GM19238 (cell line): Measurements from ENCODE around the gene NETO2.
A peak's percentile ranks its signal among the peaks of the same experiment; 100 is the strongest.
"Not testable (repeated sequence)": the region's sequence is repeated elsewhere in the genome, so short reads cannot be mapped to it uniquely, and the experiment has no call there.

Experiments used
- DNase-seq: peaks from one replicate; pipeline ENCODE4 v3.0.0; 2011; ENCODE audit warnings: low spot score; ENCODE audit not compliant: insufficient read length

The NETO2 gene, protein sequence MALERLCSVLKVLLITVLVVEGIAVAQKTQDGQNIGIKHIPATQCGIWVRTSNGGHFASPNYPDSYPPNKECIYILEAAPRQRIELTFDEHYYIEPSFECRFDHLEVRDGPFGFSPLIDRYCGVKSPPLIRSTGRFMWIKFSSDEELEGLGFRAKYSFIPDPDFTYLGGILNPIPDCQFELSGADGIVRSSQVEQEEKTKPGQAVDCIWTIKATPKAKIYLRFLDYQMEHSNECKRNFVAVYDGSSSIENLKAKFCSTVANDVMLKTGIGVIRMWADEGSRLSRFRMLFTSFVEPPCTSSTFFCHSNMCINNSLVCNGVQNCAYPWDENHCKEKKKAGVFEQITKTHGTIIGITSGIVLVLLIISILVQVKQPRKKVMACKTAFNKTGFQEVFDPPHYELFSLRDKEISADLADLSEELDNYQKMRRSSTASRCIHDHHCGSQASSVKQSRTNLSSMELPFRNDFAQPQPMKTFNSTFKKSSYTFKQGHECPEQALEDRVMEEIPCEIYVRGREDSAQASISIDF

GRCh38 chr16:47143677-47144558 lies at the start of gene NETO2:
NETO2 (minus strand) TSS chr16:47143945; CDS start chr16:47143612, 333 bp downstream.
- DNase-seq: peak; percentile 71

GRCh38 chr16:47182318-47182717 lies 38.6 kb upstream of the NETO2 start:
- no peak for DNase-seq

GRCh38 chr16:47181066-47181465 lies 37.3 kb upstream of the NETO2 start:
- not testable (repeated sequence) for DNase-seq

DNA sequence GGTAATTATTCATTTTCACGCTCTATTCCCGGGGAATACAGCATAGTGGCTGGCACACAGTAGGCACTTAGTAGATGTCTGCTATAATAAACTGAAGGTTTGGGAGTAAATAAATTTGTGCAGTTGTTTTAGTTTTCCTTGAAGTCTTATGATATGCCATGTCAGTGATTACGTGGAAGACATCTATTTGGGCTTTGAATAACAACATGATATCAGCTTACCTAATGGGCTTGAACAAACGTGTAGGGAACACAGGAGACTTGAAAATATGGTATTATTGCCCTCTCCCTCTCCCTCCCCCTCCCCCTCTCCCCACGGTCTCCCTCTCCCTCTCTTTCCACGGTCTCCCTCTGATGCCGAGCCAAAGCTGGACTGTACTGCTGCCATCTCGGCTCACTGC lies 36.3 kb upstream of the NETO2 start:
- DNase-seq: no peak

- DNase-seq: no peak
Measured at GRCh38 chr16:47175152-47175551, 31.4 kb upstream of the NETO2 start.

- no peak for DNase-seq
Measured at GRCh38 chr16:47162670-47163420, 19.1 kb upstream of the NETO2 start.

DNA sequence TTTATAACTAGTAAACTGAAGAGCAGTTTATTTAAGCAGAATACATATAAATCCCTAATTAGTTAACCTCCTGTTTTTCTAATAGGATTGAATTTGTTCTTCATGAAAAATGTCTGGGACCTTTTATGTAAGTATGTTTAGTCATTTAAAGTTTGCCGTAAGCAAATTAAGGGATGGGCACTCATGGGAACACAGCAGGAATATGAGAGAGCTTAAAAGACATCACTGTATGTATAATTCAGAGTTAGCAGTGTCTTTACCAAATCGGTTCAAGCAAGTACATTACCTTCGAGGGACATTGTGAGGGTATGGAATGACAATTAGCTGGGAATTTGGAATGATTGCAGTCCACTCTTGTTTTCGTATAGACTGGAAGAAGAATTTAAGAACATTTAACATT lies 17.7 kb upstream of the NETO2 start:
- DNase-seq: no peak

DNA sequence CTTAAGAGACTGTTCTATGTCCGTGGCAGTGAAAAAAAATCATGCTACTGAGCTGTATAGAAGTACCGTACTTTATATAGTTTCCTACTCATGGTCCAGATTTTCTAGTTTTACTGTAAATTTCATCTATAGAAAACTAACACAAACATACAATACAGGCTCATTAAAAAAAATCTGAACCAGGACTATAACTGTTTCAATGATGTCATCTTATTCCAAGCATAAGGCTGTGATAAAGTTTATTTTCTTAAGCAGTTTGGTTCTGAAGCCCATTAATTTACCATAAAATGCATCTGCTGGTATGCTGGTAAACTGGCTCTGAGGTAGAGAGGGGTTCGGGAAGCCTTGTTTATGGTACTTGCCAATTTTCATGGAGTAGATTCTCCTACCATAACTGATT lies 16.7 kb upstream of the NETO2 start:
- no peak for DNase-seq

- DNase-seq: no peak
Measured at GRCh38 chr16:47158992-47159391, 15.2 kb upstream of the NETO2 start.

GRCh38 chr16:47156680-47157215 lies 13.0 kb upstream of the NETO2 start:
- no peak for DNase-seq

- DNase-seq: not testable (repeated sequence)
Measured at GRCh38 chr16:47152501-47152900, 8.8 kb upstream of the NETO2 start.

DNA sequence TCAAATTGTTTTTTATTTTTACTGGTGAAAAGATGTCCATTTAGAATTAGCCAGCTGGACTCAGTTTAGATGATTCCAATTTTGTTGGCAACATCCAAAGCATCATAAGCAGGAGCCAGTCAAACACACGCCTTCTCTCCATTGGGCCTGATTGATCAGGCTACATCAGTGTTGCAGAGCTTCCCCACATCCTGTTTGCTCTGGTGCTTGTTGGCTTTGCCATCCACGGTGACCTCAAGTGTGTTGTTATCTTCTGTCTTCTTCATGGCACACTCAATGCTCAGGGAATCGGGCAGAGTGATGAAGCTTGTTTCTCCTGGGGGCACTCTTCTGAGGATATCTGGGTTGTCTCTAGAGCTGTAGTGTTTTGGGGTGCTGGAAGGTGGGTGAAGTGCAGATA lies 6.3 kb upstream of the NETO2 start:
- no peak for DNase-seq

DNA sequence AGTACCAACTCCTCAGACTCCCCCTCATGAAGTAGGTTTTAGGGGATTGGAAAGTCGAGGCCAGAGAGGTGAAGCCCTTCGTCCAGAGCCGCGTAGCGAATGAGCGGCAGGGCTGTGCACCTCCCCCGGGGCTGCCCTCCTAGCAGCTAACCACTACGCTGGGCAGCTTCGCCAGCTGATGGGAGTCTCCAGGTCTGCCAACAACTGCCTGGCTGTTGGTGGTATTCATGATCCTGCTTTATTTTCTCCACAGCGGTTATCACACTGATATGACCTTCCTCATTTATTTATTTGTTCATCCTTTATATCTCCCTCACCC lies 773 bp upstream of the NETO2 start:
- DNase-seq: no peak

- DNase-seq: peak; percentile 81
Measured at GRCh38 chr16:47142821-47143676, 696 bp downstream of the NETO2 start.

DNA sequence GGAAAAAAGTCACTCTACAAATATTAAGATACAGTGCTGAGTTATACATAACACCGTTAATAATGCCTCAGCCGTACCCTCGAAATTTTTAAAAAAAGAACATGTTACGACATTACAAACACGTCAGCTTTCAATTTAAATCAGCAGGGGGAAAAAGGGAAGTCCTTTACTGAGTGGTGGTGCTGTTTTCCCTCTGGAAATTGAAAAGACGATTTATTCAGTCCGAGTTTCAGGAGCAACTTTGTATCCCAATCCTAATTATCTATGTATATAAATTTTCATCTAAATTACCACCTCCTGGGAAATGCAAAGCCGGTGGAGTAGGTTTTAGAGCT lies 1.3 kb downstream of the NETO2 start:
- DNase-seq: peak; percentile 3

DNA sequence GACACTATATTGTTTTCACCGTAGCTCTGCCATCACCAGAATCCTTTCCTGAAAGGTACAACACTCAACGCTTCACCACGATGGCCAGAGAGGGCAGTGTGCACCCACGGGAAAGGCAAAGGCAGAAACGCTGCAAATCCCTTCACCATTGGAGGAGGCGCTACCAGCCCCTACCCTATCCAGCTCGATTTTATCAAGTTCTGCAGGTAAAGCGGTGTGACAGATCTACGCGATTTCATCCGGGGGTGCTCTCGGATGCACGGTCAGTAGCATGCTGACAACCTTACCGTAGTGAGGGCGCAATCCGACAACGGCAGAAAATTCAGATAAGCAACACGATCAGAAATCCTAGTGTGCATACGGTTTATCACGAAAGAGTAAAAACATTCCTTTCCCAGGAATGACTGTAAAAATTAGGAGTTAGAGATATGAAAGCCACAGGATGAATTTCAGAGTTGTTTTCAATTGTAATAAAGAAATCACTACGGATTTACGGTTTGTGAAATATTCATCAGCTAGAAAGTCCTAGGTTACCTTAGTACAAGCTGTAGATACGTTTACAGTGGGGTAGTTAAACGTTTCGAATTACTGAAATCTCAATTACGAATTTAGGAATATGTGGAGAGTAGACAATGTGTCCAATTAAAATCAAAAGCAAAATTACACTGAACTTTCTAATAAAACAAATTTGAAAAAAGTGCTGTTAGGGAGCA lies 1.8 kb downstream of the NETO2 start:
- DNase-seq: peak; percentile 68

DNA sequence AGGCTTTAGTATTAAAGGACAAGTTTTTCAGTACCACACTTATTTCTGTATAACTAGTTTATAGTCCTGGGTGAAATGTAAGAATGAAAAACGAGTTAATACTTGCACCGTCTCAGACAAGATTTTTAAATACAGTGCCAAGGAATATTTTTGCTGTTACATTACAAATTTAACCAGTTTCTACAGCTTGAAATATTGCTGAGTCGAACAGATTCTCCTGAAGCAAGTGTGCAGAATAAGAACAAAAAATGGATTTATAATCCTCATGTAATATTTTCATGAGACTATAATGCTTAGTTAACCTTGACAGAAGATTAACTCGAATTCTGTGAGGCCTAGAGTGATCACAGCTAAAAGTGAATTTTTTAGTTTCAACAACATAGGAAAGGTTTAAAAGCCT lies 3.1 kb downstream of the NETO2 start:
- no peak for DNase-seq

DNA sequence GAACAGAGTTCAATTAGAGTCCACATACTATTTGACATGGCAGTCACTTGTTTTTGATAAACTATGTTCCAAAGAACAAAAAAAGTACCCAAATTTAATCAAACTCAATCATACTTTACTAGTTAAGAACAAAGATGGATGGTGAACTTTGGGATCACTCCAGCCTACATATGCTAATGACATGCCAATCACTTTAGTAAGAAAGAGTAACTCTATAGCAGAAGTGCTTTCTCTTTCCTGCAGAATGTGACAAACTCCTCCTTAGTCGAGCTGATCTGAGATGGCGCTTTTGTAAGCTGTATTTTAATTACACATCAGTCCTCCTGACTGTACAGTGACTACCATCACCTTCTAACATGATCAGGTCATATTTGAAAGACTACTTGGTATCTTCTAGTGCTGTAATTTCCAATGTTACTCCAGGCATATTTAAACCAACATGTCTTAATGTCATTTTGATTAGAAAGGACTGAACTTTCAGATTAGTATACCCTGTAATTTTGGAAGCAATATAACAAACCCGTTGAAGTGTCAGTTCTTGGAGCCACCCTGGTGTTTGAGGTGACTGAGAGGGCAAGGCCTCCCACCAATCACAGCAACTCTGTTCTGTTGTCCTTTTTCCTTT lies 4.1 kb downstream of the NETO2 start:
- no peak for DNase-seq

DNA sequence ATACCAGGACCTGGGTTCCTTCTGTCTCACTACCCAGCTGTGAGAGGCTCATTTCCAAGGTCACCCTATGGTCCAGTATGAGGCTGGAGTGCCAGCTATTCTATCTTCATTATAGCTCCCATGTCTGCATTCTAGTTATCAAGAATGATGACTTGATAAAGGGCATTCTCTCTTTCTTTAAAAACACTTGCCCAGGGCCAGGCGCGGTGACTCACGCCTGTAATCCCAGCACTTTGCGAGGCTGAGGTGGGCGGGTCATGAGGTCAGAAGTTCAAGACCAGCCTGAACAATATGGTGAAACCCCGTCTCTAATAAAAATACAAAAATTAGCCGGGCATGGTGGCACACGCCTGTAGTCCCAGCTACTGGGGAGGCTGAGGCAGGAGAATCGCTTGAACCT lies 5.8 kb downstream of the NETO2 start:
- not testable (repeated sequence) for DNase-seq
